Cardiac fibroblast (primary cell): ENCODE results near the gene ESRRA.
"Not testable (repeated sequence)": the region's sequence is repeated elsewhere in the genome, so short reads cannot be mapped to it uniquely, and the experiment has no call there.

Experiments
- DNase-seq, 2 donors: peaks; one replicate each; pipeline versions ENCODE4 v3.0.0 to v3.0.0-alpha.2; 2010; ENCODE audit warnings: low read depth in 2 of 2
- H3K4me3 ChIP-seq, 2 donors: replicated peaks in 1 of 2; 1 replicate in 1 of 2; 2 replicates in 1 of 2; pipeline ENCODE4 v1.5.1; 2011; ENCODE audit warnings: low read depth in 2 of 2, low read length in 2 of 2, mild to moderate bottlenecking in 2 of 2, moderate library complexity in 1 of 2
- CTCF ChIP-seq: IDR thresholded peaks from one replicate; pipeline ENCODE4 v1.5.1; 2011; ENCODE audit warnings: low read depth, mild to moderate bottlenecking, low read length, inconsistent platforms

ESRRA gene

GRCh38 chr11:64306876-64307622 lies 1.7 kb downstream of the ESRRA start:
- H3K4me3 ChIP-seq, result peak overlapping the region in 1 of 2 donors; percentile 71
- DNase-seq, result peak in 1 of 2 donors; percentile 64
- no peak for TF ChIP-seq CTCF

GRCh38 chr11:64307795-64308194 lies 2.5 kb downstream of the ESRRA start:
- not testable (repeated sequence) for H3K4me3 ChIP-seq, DNase-seq

- no peak overlapping the region for H3K4me3 ChIP-seq
- DNase-seq, result no peak
- no peak for TF ChIP-seq CTCF
These were observed 7.6 kb downstream of the ESRRA start for GRCh38 chr11:64312947-64313346.

- peak; percentile 50 to 60 for DNase-seq
- no peak for TF ChIP-seq CTCF
- peak overlapping the region in 1 of 2 donors; percentile 28 for H3K4me3 ChIP-seq
These were observed 8.3 kb downstream of the ESRRA start for GRCh38 chr11:64313491-64314145.

- H3K4me3 ChIP-seq, result peak overlapping the region in 1 of 2 donors; percentile 28
- peak; percentile 42 for TF ChIP-seq CTCF
These were observed 9.0 kb downstream of the ESRRA start for GRCh38 chr11:64314146-64314804.

GRCh38 chr11:64314805-64315561 lies 9.7 kb downstream of the ESRRA start:
- TF ChIP-seq CTCF, result no peak
- no peak overlapping the region for H3K4me3 ChIP-seq
- DNase-seq, result no peak

More at GRCh38 chr11:64314146-64314804, 9.0 kb downstream of the ESRRA start:
- no peak for DNase-seq

GRCh38 chr11:64315667-64316526 lies 10.6 kb downstream of the ESRRA start:
- H3K4me3 ChIP-seq, DNase-seq: not testable (repeated sequence)
